ENCODE data around the gene RRAGA. TPM values are rescaled to one million over a fixed set of nuclear protein-coding genes. Genes with fewer than 3 reads are reported as not detected.
"Not testable (repeated sequence)": the region's sequence is repeated elsewhere in the genome, so short reads cannot be mapped to it uniquely, and the experiment has no call there.

RRAGA gene
- total and polyA plus RNA-seq, 8 donors: 16.4 to 42.4 (median 28.2) TPM

- no peaks in the 10 kb centered on the region for H3K9me3 ChIP-seq
- FAIRE-seq (no peak), ATAC-seq (no peak), DNase-seq (no peak)
- H3K4me1 ChIP-seq: no peaks in the 10 kb centered on the region
- 67 to 77% methylated on average over 3 of the region's 3 CpGs for WGBS, 2 donors
- no peak for TF ChIP-seq CTCF (IDR thresholded peaks at IDR 0.05)
- H3K4me3 ChIP-seq: no peak overlapping the region
- H3K27ac ChIP-seq: no peak overlapping the region
- H3K36me3 ChIP-seq: no peaks in the 10 kb centered on the region
- intact Hi-C loops (cut with DNase I): loop anchor here in 2 of 3 donors (10.0 kb wide), 1 partner anchor 766 kb away; no protein-coding TSS in a partner anchor
- H3K27me3 ChIP-seq: no peaks in the 10 kb centered on the region
Measured at GRCh38 chr9:19020886-19021455, 28.3 kb upstream of the RRAGA start.

GRCh38 chr9:19021649-19022048, 27.6 kb upstream of the RRAGA start:
- not testable (repeated sequence) for FAIRE-seq

GRCh38 chr9:19022206-19022605, 27.0 kb upstream of the RRAGA start:
- no peaks in the 10 kb centered on the region for H3K4me1 ChIP-seq
- 95 to 100% methylated on average over 2 of the region's 2 CpGs for WGBS, 2 donors
- H3K27ac ChIP-seq: no peak overlapping the region
- H3K9me3 ChIP-seq: no peaks in the 10 kb centered on the region
- ATAC-seq: no peak
- intact Hi-C loops (cut with DNase I): loop anchor here in 2 of 3 donors (10.0 kb wide), 1 partner anchor 767 kb away; no protein-coding TSS in a partner anchor
- H3K27me3 ChIP-seq: no peaks in the 10 kb centered on the region
- FAIRE-seq: no peak
- no peaks in the 10 kb centered on the region for H3K36me3 ChIP-seq
- TF ChIP-seq CTCF (IDR thresholded peaks at IDR 0.05): no peak
- no peak overlapping the region for H3K4me3 ChIP-seq
- DNase-seq: no peak

More at GRCh38 chr9:19021649-19022048, 27.6 kb upstream of the RRAGA start:
- not testable (repeated sequence) for DNase-seq, ATAC-seq, H3K9me3 ChIP-seq, H3K27me3 ChIP-seq, H3K27ac ChIP-seq, H3K4me3 ChIP-seq, H3K36me3 ChIP-seq, H3K4me1 ChIP-seq
- intact Hi-C loops (cut with DNase I): loop anchor here in 2 of 3 donors (10.0 kb wide), 1 partner anchor 767 kb away; no protein-coding TSS in a partner anchor
- 87 to 96% methylated on average over 2 of the region's 2 CpGs for WGBS, 2 donors

- WGBS, 2 donors: 65 to 66% methylated on average over 5 of the region's 5 CpGs
- no peak overlapping the region for H3K4me3 ChIP-seq
- no peak for TF ChIP-seq CTCF (IDR thresholded peaks at IDR 0.05)
- no peaks in the 10 kb centered on the region for H3K9me3 ChIP-seq
- no peaks in the 10 kb centered on the region for H3K36me3 ChIP-seq
- no peak for DNase-seq
- no peak for ATAC-seq
- H3K4me1 ChIP-seq: no peaks in the 10 kb centered on the region
- H3K27ac ChIP-seq: no peak overlapping the region
- FAIRE-seq: no peak
- intact Hi-C loops (cut with DNase I): loop anchor here in 2 of 3 donors (10.0 kb wide), 1 partner anchor 768 kb away; no protein-coding TSS in a partner anchor
- H3K27me3 ChIP-seq: no peaks in the 10 kb centered on the region
Measured at GRCh38 chr9:19023078-19023477, 26.1 kb upstream of the RRAGA start.

- WGBS, 2 donors: 70 to 80% methylated on average over 6 of the region's 6 CpGs
- H3K4me3 ChIP-seq: no peak overlapping the region
- no peak overlapping the region for H3K27ac ChIP-seq
- intact Hi-C loops (cut with DNase I): loop anchor here in 2 of 3 donors (10.0 kb wide), 1 partner anchor 772 kb away; no protein-coding TSS in a partner anchor
- no peaks in the 10 kb centered on the region for H3K36me3 ChIP-seq
- FAIRE-seq: no peak
- H3K9me3 ChIP-seq: no peaks in the 10 kb centered on the region
- DNase-seq: no peak
- no peak for ATAC-seq
- H3K27me3 ChIP-seq: no peaks in the 10 kb centered on the region
- H3K4me1 ChIP-seq: no peaks in the 10 kb centered on the region
- TF ChIP-seq CTCF (IDR thresholded peaks at IDR 0.05): no peak
Measured at GRCh38 chr9:19026375-19026774, 22.9 kb upstream of the RRAGA start.
